ENCODE data around the gene CCDC148. TPM values are rescaled to one million over a fixed set of nuclear protein-coding genes. Genes with fewer than 3 reads are reported as not detected.
A peak's percentile ranks its signal among the peaks of the same experiment; 100 is the strongest.

Gene CCDC148
- total RNA-seq, 1 donor from 2014 or later: 1.2 TPM

DNA sequence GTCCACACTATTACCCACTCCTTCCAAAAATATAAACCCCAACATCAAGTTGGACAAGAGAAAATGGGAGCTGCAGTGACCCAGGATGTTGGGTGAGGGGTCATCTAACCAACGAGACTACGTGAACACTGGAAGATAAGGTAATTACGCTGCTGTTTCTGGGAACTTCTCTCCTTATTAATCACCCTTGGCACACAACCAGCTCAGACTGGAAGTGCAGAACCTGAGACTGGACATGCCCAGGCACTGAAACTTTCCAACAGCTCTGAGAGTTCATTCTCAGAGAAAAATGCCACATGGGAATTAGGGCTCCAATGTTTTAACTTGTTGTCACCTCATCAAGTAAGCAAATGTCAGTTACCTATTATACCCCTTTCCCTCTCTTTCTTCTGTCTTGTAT, 135.3 kb downstream of the CCDC148 start:
- Histone ChIP-seq H3K4me3 (no peak overlapping the region), H3K9me3 (no peaks in the 10 kb centered on the region), H3K4me1 (no peaks in the 10 kb centered on the region), H3K27me3 (no peaks in the 10 kb centered on the region), H3K27ac (no peak overlapping the region), H3K36me3 (no peaks in the 10 kb centered on the region)
- TF ChIP-seq, protein P1, sequence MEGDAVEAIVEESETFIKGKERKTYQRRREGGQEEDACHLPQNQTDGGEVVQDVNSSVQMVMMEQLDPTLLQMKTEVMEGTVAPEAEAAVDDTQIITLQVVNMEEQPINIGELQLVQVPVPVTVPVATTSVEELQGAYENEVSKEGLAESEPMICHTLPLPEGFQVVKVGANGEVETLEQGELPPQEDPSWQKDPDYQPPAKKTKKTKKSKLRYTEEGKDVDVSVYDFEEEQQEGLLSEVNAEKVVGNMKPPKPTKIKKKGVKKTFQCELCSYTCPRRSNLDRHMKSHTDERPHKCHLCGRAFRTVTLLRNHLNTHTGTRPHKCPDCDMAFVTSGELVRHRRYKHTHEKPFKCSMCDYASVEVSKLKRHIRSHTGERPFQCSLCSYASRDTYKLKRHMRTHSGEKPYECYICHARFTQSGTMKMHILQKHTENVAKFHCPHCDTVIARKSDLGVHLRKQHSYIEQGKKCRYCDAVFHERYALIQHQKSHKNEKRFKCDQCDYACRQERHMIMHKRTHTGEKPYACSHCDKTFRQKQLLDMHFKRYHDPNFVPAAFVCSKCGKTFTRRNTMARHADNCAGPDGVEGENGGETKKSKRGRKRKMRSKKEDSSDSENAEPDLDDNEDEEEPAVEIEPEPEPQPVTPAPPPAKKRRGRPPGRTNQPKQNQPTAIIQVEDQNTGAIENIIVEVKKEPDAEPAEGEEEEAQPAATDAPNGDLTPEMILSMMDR (IDR thresholded peaks at IDR 0.05): no peak
- DNase-seq (no peak), ATAC-seq (no peak)
- intact Hi-C loops (cut with DNase I): no loop called here

DNA sequence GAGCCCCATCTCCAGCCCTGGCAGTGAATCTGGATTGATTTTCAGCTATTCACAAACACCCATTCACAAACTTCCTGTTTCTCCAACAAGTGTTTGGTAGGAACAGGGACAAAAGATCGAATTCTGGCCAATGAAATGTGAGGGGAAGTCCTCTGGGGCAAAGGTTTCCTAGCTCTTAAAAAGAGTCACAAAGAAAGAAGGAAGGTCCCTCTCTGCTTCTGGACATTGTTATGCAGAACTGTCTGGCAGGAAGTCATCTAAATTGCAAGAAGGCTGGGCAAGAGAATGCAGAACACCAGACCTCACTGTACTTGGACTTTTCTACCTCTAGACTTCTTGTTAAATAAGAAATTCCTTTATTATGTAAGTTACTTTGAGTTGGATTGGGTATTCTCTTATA, 137.3 kb downstream of the CCDC148 start:
- intact Hi-C loops (cut with DNase I): no loop called here
- H3K4me3 ChIP-seq: no peak overlapping the region
- ATAC-seq (peak; percentile 54), DNase-seq (no peak)
- H3K27ac ChIP-seq: no peak overlapping the region
- H3K9me3 ChIP-seq: no peaks in the 10 kb centered on the region
- no peaks in the 10 kb centered on the region for H3K27me3 ChIP-seq
- H3K36me3 ChIP-seq: no peaks in the 10 kb centered on the region
- H3K4me1 ChIP-seq: no peaks in the 10 kb centered on the region
- TF ChIP-seq, protein P1 (IDR thresholded peaks at IDR 0.05): no peak

DNA sequence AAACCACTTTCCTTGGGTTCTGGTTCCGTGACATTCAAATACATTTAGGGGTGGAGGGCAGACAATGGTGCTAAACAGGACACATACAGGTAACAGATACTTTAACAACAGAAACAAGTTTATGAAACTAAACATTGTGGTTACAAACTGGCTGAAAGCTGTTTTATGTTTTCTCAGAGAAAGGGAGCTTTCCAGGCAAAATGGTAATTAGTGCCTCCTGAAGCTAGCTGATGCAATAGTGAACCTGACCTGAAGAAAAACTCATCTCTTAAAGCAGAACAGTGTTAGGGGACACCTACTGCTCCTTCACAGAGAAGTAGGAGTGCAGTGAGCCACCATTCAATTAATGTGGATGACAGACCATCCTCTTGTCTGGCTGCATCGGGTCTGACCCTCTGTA, 138.9 kb downstream of the CCDC148 start:
- Histone ChIP-seq H3K27me3 (no peaks in the 10 kb centered on the region), H3K36me3 (no peaks in the 10 kb centered on the region), H3K27ac (no peak overlapping the region), H3K4me3 (no peak overlapping the region), H3K9me3 (no peaks in the 10 kb centered on the region), H3K4me1 (no peaks in the 10 kb centered on the region)
- no peak for DNase-seq
- ATAC-seq: no peak
- TF ChIP-seq, protein P1 (IDR thresholded peaks at IDR 0.05): no peak
- intact Hi-C loops (cut with DNase I): no loop called here

DNA sequence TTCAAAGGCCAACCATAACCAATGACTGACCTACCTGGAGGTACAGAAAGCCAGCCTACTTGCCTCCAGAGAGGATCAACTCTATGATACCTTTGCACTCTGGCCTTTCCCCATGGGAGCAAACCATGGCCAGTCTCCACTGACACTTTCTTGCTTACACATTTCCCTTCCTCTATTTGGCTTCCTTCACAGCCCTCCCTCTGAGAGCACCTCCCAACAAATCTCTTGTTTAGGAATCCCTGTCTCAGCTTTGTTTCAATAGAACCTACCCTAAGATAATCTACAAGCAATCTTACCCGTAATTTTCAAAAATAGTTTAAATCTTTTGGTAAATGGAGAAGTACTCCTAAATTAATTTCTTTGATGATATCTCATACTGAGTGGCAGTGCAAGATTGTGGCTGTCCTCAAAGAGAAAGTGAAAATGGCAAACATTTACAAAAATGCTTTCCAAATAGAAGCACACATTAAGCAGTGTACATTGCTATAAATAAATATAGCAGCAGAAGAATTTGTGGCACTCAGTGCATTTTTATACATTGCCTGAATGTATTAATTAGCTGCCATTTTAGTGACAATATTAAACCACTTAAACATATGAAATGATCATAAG, 140.6 kb downstream of the CCDC148 start:
- H3K4me1 ChIP-seq: no peaks in the 10 kb centered on the region
- intact Hi-C loops (cut with DNase I): no loop called here
- no peaks in the 10 kb centered on the region for H3K9me3 ChIP-seq
- H3K36me3 ChIP-seq: no peaks in the 10 kb centered on the region
- H3K27ac ChIP-seq: no peak overlapping the region
- DNase-seq (no peak), ATAC-seq (no peak)
- no peak overlapping the region for H3K4me3 ChIP-seq
- TF ChIP-seq, protein P1 (IDR thresholded peaks at IDR 0.05): no peak
- H3K27me3 ChIP-seq: no peaks in the 10 kb centered on the region

DNA sequence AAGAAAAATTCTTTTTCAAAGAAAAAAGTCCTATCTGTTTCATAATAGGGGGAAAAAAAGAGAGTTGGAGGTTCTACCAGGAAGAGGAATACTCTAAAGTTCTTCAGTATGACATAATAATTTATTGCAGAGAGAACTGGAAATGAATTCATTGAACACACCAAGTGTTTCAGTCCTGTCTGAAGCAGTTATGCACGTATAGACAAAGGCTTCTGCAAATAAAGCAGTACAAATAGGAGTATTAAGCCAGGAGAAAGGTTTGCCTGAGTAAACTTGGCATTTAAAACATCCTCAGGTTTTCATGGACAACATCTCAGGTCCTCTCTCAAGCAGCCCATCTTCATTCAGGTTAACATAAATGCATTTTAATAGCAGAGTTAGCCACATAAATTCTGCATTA, 141.6 kb downstream of the CCDC148 start:
- no peaks in the 10 kb centered on the region for H3K36me3 ChIP-seq
- H3K27ac ChIP-seq: no peak overlapping the region
- DNase-seq (no peak), ATAC-seq (no peak)
- no peaks in the 10 kb centered on the region for H3K4me1 ChIP-seq
- TF ChIP-seq, protein P1 (IDR thresholded peaks at IDR 0.05): no peak
- intact Hi-C loops (cut with DNase I): no loop called here
- no peaks in the 10 kb centered on the region for H3K9me3 ChIP-seq
- no peaks in the 10 kb centered on the region for H3K27me3 ChIP-seq
- H3K4me3 ChIP-seq: no peak overlapping the region

DNA sequence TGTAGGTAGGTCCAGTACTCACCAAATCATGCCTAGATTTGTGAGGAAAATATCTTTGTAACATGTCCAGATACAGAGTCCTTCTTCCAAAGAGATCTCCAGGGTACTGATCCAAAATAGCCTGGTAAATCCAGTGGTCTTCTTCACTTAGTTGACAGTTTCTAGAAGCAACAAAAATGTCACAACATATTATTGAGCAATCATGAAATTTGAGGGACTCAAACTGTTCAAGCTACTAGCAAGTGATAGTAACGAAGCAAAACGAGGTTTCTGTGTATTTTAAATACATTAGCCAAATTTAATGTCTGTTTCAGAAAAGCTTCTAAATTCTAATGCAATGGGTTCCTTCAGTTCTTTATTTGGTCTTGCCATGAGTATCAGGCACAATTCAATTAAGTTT, 142.8 kb downstream of the CCDC148 start:
- H3K4me1 ChIP-seq: no peaks in the 10 kb centered on the region
- ATAC-seq: no peak
- no peak for DNase-seq
- TF ChIP-seq, protein P1 (IDR thresholded peaks at IDR 0.05): no peak
- H3K27ac ChIP-seq: no peak overlapping the region
- no peaks in the 10 kb centered on the region for H3K9me3 ChIP-seq
- H3K36me3 ChIP-seq: no peaks in the 10 kb centered on the region
- H3K27me3 ChIP-seq: no peaks in the 10 kb centered on the region
- intact Hi-C loops (cut with DNase I): no loop called here
- no peak overlapping the region for H3K4me3 ChIP-seq
